WERI-Rb-1 (cell line): Measurements from ENCODE around the gene PIP5K1B.

Source experiments
- DNase-seq: peaks from one replicate; pipeline ENCODE4 v3.0.0-alpha.2; 2020
- H3K27ac ChIP-seq: fragments of 250-450 bp; sonication (Bioruptor Pico); 2 replicates; pipeline ENCODE4 v1.5.1; 2020; ENCODE audit warnings: mild to moderate bottlenecking, moderate library complexity
- H3K27me3 ChIP-seq: fragments of 250-450 bp; sonication (Bioruptor Pico); 2 replicates; pipeline ENCODE4 v1.5.1; 2021; ENCODE audit warnings: mild to moderate bottlenecking, low read depth, moderate library complexity; ENCODE audit not compliant: insufficient read depth, severe bottlenecking
- H3K36me3 ChIP-seq: fragments of 250-450 bp; sonication (Bioruptor Pico); 2 replicates; pipeline ENCODE4 v1.5.1; 2020; ENCODE audit warnings: mild to moderate bottlenecking, moderate library complexity
- H3K4me3 ChIP-seq: 2 replicates; pipeline ENCODE4 v1.5.1; 2011; ENCODE audit warnings: low read depth, mild to moderate bottlenecking, control low read depth, low read length
- H3K9me3 ChIP-seq: fragments of 250-450 bp; sonication (Bioruptor Pico); 2 replicates; pipeline ENCODE4 v1.5.1; 2021; ENCODE audit warnings: mild to moderate bottlenecking, moderate library complexity; ENCODE audit not compliant: severe bottlenecking
- TF ChIP-seq, protein P1 (sequence below): IDR thresholded peaks from 2 replicates; pipeline ENCODE4 v1.5.1; 2011; ENCODE audit warnings: low read depth, mild to moderate bottlenecking, control low read depth, inconsistent platforms, low read length

Gene PIP5K1B

GRCh38 chr9:68898781-68899439, 193.9 kb downstream of the PIP5K1B start:
- Histone ChIP-seq H3K9me3 (no peaks in the 10 kb centered on the region), H3K27me3 (no peaks in the 10 kb centered on the region), H3K27ac (no peak overlapping the region), H3K4me3 (no peak overlapping the region), H3K36me3 (no peaks in the 10 kb centered on the region)
- TF ChIP-seq, protein P1, sequence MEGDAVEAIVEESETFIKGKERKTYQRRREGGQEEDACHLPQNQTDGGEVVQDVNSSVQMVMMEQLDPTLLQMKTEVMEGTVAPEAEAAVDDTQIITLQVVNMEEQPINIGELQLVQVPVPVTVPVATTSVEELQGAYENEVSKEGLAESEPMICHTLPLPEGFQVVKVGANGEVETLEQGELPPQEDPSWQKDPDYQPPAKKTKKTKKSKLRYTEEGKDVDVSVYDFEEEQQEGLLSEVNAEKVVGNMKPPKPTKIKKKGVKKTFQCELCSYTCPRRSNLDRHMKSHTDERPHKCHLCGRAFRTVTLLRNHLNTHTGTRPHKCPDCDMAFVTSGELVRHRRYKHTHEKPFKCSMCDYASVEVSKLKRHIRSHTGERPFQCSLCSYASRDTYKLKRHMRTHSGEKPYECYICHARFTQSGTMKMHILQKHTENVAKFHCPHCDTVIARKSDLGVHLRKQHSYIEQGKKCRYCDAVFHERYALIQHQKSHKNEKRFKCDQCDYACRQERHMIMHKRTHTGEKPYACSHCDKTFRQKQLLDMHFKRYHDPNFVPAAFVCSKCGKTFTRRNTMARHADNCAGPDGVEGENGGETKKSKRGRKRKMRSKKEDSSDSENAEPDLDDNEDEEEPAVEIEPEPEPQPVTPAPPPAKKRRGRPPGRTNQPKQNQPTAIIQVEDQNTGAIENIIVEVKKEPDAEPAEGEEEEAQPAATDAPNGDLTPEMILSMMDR = no peak
- no peak for DNase-seq

DNA sequence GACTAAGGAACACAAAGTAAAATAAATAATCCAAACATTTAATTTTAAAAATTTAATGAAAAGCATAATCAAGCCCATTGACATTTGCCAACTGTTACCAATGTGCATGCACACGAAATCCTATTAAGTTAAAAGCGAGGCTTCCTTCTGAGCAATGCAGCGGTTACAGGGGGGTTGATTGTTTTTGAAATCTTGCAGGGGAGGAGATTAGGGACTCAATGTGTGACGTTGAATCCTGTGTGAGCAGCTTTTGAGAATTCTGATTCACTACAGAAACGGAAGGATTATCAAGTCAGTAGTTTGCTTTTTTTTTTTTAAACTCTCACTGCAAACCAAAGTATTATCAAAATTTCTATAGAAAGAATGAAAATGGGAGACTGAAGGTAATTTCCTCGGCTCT, 199.4 kb downstream of the PIP5K1B start:
- no peak for DNase-seq
- TF ChIP-seq, protein P1 = no peak
- Histone ChIP-seq H3K9me3 (no peaks in the 10 kb centered on the region), H3K27me3 (no peaks in the 10 kb centered on the region), H3K36me3 (no peaks in the 10 kb centered on the region), H3K4me3 (no peak overlapping the region), H3K27ac (no peak overlapping the region)

- no peak for DNase-seq
- no peaks in the 10 kb centered on the region for H3K27me3 ChIP-seq
- no peaks in the 10 kb centered on the region for H3K36me3 ChIP-seq
- H3K4me3 ChIP-seq = no peak overlapping the region
- TF ChIP-seq, protein P1 = no peak
- no peaks in the 10 kb centered on the region for H3K9me3 ChIP-seq
- no peak overlapping the region for H3K27ac ChIP-seq
These were observed 200.1 kb downstream of the PIP5K1B start for GRCh38 chr9:68905129-68905528.

DNA sequence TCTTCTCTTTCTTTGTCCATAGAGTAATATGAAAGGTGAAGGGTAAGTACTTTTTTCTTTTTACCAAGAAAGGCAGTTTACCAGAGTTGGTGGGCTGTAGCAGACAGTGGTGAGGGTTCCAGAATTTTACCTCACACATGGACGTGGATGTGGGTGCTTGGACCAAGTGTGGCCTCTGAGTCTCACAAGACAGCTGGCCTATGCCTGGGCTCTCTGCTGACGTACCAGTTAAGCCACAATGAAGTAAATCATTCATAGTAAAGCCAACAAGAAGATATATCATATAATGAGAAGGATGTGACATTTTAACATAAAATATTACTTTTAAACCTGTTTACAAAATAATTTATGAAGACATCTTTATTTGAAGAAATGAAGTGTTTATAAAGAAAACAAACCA, 202.9 kb downstream of the PIP5K1B start:
- TF ChIP-seq, protein P1 = no peak
- no peak overlapping the region for H3K27ac ChIP-seq
- peaks cover 3% of the 10 kb centered on the region for H3K27me3 ChIP-seq
- H3K4me3 ChIP-seq = no peak overlapping the region
- H3K9me3 ChIP-seq = no peaks in the 10 kb centered on the region
- no peaks in the 10 kb centered on the region for H3K36me3 ChIP-seq
- no peak for DNase-seq

DNA sequence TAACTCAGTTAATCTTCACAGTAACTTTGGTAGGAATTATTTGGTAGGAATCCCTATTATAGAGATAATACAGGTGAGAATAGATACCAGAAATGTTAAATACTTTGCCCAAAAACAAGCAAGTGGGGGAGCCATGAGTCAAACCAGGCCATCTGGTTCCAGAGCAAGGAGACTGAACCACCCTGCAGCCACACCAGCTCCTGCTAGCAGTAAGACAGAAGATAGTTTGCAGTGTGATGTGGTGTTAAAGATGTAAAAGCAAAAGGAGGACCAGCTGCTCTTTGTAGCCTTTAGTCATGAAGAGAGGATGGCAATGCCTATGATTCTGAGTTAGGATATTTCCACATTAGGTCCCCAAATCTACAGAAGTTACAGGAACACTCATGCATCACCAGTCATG, 207.5 kb downstream of the PIP5K1B start:
- no peak overlapping the region for H3K4me3 ChIP-seq
- TF ChIP-seq, protein P1 = no peak
- no peak overlapping the region for H3K27ac ChIP-seq
- no peaks in the 10 kb centered on the region for H3K36me3 ChIP-seq
- H3K27me3 ChIP-seq = peaks cover 5% of the 10 kb centered on the region
- no peak for DNase-seq
- no peaks in the 10 kb centered on the region for H3K9me3 ChIP-seq

DNA sequence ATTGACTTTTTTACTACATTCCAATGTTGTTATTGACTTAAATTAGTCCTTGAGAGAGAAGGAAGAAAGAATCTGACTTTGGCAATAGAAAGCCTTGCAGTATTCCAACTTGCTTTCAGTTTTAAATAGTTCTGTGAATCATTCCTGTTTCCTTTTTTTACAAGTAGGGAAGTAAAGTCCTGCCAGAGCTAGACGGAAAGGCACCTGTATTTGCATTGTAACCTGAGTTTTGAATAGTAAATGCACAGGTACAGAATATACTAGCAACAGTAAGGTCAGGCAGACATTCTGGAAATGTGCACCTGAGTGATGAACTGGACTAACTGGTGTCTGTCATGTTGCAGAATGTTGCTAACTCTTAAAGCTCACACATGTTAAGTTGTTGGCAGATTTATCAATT, 208.0 kb downstream of the PIP5K1B start:
- DNase-seq = no peak
- TF ChIP-seq, protein P1 = no peak
- Histone ChIP-seq H3K4me3 (no peak overlapping the region), H3K27me3 (peaks cover 5% of the 10 kb centered on the region), H3K9me3 (no peaks in the 10 kb centered on the region), H3K36me3 (no peaks in the 10 kb centered on the region), H3K27ac (no peak overlapping the region)
